ENCODE results near the gene AMPD3. TPM values are rescaled to one million over a fixed set of nuclear protein-coding genes. Genes with fewer than 3 reads are reported as not detected.
A peak's percentile ranks its signal among the peaks of the same experiment; 100 is the strongest.

AMPD3 gene
- total and polyA plus RNA-seq, 2 donors (not counting 1 experiment from before 2014, with no cell fraction given) = 40.1 to 85.5 TPM

- Histone ChIP-seq H3K9me3 (ENCODE audit: control extremely low read depth in 1 of 3, control insufficient read depth in 2 of 3, insufficient read depth in 1 of 3, low read length in 2 of 3) (no peaks in the 10 kb centered on the region), H3K9ac (ENCODE audit: low read length) (no peak overlapping the region), H3K4me3 (ENCODE audit: control extremely low read depth in 1 of 5, extremely low read depth in 1 of 5, insufficient read depth in 1 of 5, low read depth in 2 of 5, low read length in 4 of 5) (no peak overlapping the region), H4K20me1 (ENCODE audit: control insufficient read depth, insufficient read depth, low read length, poor library complexity, severe bottlenecking) (peaks cover 2% of the 10 kb centered on the region), H3K36me3 (replicated peaks in 1 of 2; ENCODE audit: control extremely low read depth in 1 of 2, control insufficient read depth in 1 of 2, extremely low read depth in 1 of 2, insufficient read depth in 2 of 2, low read length in 1 of 2) (peaks cover 0 to 86% of the 10 kb centered on the region in 2 experiments), H3K27me3 (replicated peaks in 1 of 4; ENCODE audit: control extremely low read depth in 1 of 4, control insufficient read depth in 3 of 4, insufficient read depth in 4 of 4, low read length in 3 of 4) (no peaks in the 10 kb centered on the region), H3K4me2 (replicated peaks; ENCODE audit: low read depth, low read length, poor library complexity, severe bottlenecking) (no peak overlapping the region), H2AFZ (ENCODE audit: insufficient read depth, low read depth, low read length, poor library complexity, severe bottlenecking) (no peak overlapping the region), H3K27ac (ENCODE audit: low read length in 2 of 2) (peak overlapping the region; percentile 94 to 98), H3K4me1 (ENCODE audit: control insufficient read depth in 2 of 2, insufficient read depth in 2 of 2, low read length in 2 of 2) (peaks cover 24 to 34% of the 10 kb centered on the region in 2 donors), H3K79me2 (ENCODE audit: control insufficient read depth, insufficient read depth, low read length) (peaks cover 27% of the 10 kb centered on the region)
- TF ChIP-seq EZH2 (IDR thresholded peaks at IDR 0.05; ENCODE audit: borderline replicate concordance, insufficient read depth, low read depth, low read length, poor library complexity, severe bottlenecking) = no peak
- no peak for TF ChIP-seq CTCF (IDR thresholded peaks at IDR 0.05)
- H3K4me3 Mint-ChIP-seq = no peak overlapping the region
- WGBS (ENCODE audit: insufficient coverage) = 98% methylated on average over 15 of the region's 16 CpGs
- H3K9me3 Mint-ChIP-seq (ENCODE audit: insufficient read depth) = no peaks in the 10 kb centered on the region
- POLR2A ChIA-PET = no interaction called here
- DNase-seq (no peak), ATAC-seq (ENCODE audit: low read depth) (no peak)
- CTCF ChIA-PET = interaction anchor here (1.0 to 3.0 kb wide), 4 partner anchors 10 to 74 kb away, joined by 3 to 25 read pairs (median 6); no protein-coding TSS in a partner anchor
- H3K4me1 Mint-ChIP-seq = peaks cover 39% of the 10 kb centered on the region
- H3K27ac Mint-ChIP-seq = peak overlapping the region; percentile 80
- intact Hi-C loops (cut with micrococcal nuclease) = no loop called here
- H3K27me3 Mint-ChIP-seq = no peaks in the 10 kb centered on the region
Observed at GRCh38 chr11:10487002-10487647, 32.1 kb downstream of the AMPD3 start.
